Liver (tissue), 9 donors: ENCODE data around the gene FUOM. TPM values are rescaled to one million over a fixed set of nuclear protein-coding genes. Genes with fewer than 3 reads are reported as not detected.

Experiments used
- DNase-seq: peaks from one replicate; pipeline ENCODE4 v3.0.0-alpha.2; 2017; ENCODE audit warnings: low spot score
- H3K27ac ChIP-seq, 2 donors: one replicate each; pipeline ENCODE4 v1.7.0; 2013; ENCODE audit warnings: inconsistent platforms in 2 of 2, low read length in 2 of 2, control low read depth in 1 of 2, low read depth in 1 of 2, mild to moderate bottlenecking in 1 of 2
- H3K27me3 ChIP-seq, 4 donors: one replicate each; pipeline versions ENCODE4 v1.6.1 to v1.7.0; 2013; ENCODE audit warnings: low read length in 3 of 4, inconsistent platforms in 1 of 4, mild to moderate bottlenecking in 1 of 4, moderate library complexity in 1 of 4; ENCODE audit not compliant: control insufficient read depth in 4 of 4, insufficient read depth in 4 of 4
- H3K36me3 ChIP-seq, 4 donors: one replicate each; pipeline versions ENCODE4 v1.6.1 to v1.7.0; 2013; ENCODE audit warnings: low read length in 3 of 4, mild to moderate bottlenecking in 3 of 4, low read depth in 1 of 4, moderate library complexity in 1 of 4; ENCODE audit not compliant: control insufficient read depth in 4 of 4, insufficient read depth in 3 of 4
- H3K4me1 ChIP-seq, 4 donors: one replicate each; pipeline versions ENCODE4 v1.6.1 to v1.7.0; 2013; ENCODE audit warnings: low read length in 3 of 4, mild to moderate bottlenecking in 3 of 4, moderate library complexity in 1 of 4; ENCODE audit not compliant: control insufficient read depth in 4 of 4, insufficient read depth in 4 of 4
- H3K4me3 ChIP-seq, 3 donors: one replicate each; pipeline versions ENCODE4 v1.6.1 to v1.7.0; 2013; ENCODE audit warnings: low read length in 3 of 3, control low read depth in 1 of 3, low read depth in 1 of 3, mild to moderate bottlenecking in 1 of 3
- H3K9ac ChIP-seq, 2 donors: one replicate each; pipeline ENCODE4 v1.7.0; 2013; ENCODE audit warnings: low read length in 2 of 2, mild to moderate bottlenecking in 2 of 2, moderate library complexity in 2 of 2, control low read depth in 1 of 2, low read depth in 1 of 2
- H3K9me3 ChIP-seq, 4 donors: one replicate each; pipeline versions ENCODE4 v1.6.1 to v1.7.0; 2013; ENCODE audit warnings: low read length in 3 of 4; ENCODE audit not compliant: control insufficient read depth in 4 of 4
- CTCF ChIP-seq: fragments of 150-350 bp; IDR thresholded peaks from 2 replicates; pipeline ENCODE4 v1.5.1; 2017; ENCODE audit warnings: improper control_type of control experiment, low read depth, low read length; ENCODE audit not compliant: missing input control
- EGR1 ChIP-seq, 2 donors: IDR thresholded peaks; 2 replicates each; pipeline ENCODE4 v1.6.1; 2016 to 2018; ENCODE audit warnings: antibody characterized with exemption in 2 of 2, low read depth in 2 of 2
- FOXA1 ChIP-seq: IDR thresholded peaks from 2 replicates; pipeline ENCODE4 v1.6.1; 2016; ENCODE audit warnings: antibody characterized with exemption
- FOXA2 ChIP-seq: IDR thresholded peaks from 2 replicates; pipeline ENCODE4 v1.6.1; 2016; ENCODE audit warnings: antibody characterized with exemption
- GABPA ChIP-seq, 2 donors: IDR thresholded peaks in 1 of 2; conservative IDR thresholded peaks in 1 of 2; 2 replicates each; pipeline ENCODE4 v1.6.1; 2016; ENCODE audit warnings: antibody characterized with exemption in 2 of 2, mild to moderate bottlenecking in 1 of 2, moderate library complexity in 1 of 2
- HNF4A ChIP-seq, 2 donors: conservative IDR thresholded peaks; 2 replicates each; pipeline ENCODE4 v1.6.1; 2016; ENCODE audit warnings: antibody characterized with exemption in 2 of 2, mild to moderate bottlenecking in 2 of 2
- JUND ChIP-seq, 2 donors: IDR thresholded peaks; 2 replicates each; pipeline ENCODE4 v1.6.1; 2016; ENCODE audit warnings: antibody characterized with exemption in 2 of 2
- RAD21 ChIP-seq, 2 donors: IDR thresholded peaks; 2 replicates each; pipeline ENCODE4 v1.6.1; 2016; ENCODE audit warnings: antibody characterized with exemption in 2 of 2, mild to moderate bottlenecking in 2 of 2
- REST ChIP-seq: IDR thresholded peaks from 2 replicates; pipeline ENCODE4 v1.6.1; 2016; ENCODE audit warnings: antibody characterized with exemption, mild to moderate bottlenecking
- RXRA ChIP-seq, 2 donors: IDR thresholded peaks; 2 replicates each; pipeline ENCODE4 v1.6.1; 2017 to 2018; ENCODE audit warnings: antibody characterized with exemption in 2 of 2, mild to moderate bottlenecking in 1 of 2
- SP1 ChIP-seq: IDR thresholded peaks from 2 replicates; pipeline ENCODE4 v1.6.1; 2018; ENCODE audit warnings: antibody characterized with exemption, mild to moderate bottlenecking
- YY1 ChIP-seq: IDR thresholded peaks from 2 replicates; pipeline ENCODE4 v1.6.1; 2016; ENCODE audit warnings: antibody characterized with exemption, mild to moderate bottlenecking
- WGBS: extraction: QIAGEN DNeasy Blood & Tissue Kit; methylation state at CpG from one replicate; pipeline ENCODE4 v1.1.7; 2013; 5-methylcytosine and 5-hydroxymethylcytosine counted together
- polyA plus RNA-seq, 2 donors: library from polyadenylated mRNA; stranded (reverse) in 1 of 2; unstranded in 1 of 2; fragments of 200-250 nt in 1 of 2; fragments of >200 nt in 1 of 2; fragmentation: Nextera tagmentation in 1 of 2; extraction: Ambion mirVana in 1 of 2; gene quantifications; one replicate each; pipeline versions ENCODE4 v1.2.1 to v1.2.3, GENCODE V29; 2013 to 2015
- total RNA-seq, 2 donors: library from RNA; depleted of rRNA; stranded (reverse); fragments of >200 nt; gene quantifications; one replicate each; pipeline ENCODE4 v1.2.3, GENCODE V29; 2014
- TF ChIP-seq, protein P1 (sequence below): IDR thresholded peaks from 2 replicates; pipeline ENCODE4 v1.6.1; 2016; ENCODE audit warnings: antibody characterized with exemption
- TF ChIP-seq, protein P2 (sequence below): IDR thresholded peaks from 2 replicates; pipeline ENCODE4 v1.6.1; 2016; ENCODE audit warnings: antibody characterized with exemption
- donor health status: healthy.
- donor health status: healthy.
- donor health status: healthy.
- donor health status: healthy.
- donor health status: healthy.

Gene FUOM
- total and polyA plus RNA-seq, 4 donors = 24.3 to 194 (median 96.0) TPM

DNA sequence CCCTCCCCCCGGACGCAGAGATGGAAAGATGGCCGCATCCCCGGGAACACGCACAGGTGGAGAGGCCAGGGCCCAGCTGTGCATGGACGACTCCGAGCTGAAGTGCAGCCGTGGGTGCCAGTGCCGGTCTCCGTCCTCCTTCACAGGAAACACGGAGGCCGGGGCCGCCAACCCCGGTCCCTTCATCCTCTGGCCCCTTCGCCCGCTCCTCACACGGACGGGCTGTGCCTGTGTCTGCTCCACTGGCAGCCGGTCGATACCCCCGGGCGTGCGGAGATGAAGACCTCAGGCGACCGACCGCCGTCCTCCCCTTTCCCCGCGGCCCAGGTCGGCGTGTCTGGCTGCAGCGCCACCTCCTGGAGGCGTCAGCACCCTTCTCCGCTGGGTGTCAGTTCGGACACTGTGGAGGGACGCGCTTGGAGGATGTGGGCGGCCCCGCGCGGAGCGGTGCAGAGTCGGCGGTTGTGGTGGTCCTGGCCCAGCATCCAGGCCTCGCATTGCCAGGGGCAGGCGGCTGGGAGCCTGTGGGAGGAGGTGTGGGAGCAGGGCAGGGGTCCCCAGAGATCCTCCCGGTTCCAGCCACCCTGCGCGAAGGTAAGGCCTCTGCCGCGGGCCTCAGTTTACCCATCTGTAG is 39.2 kb downstream of the FUOM start:
- Histone ChIP-seq H3K27me3 (no peaks in the 10 kb centered on the region), H3K4me3 (peak overlapping the region in 1 of 3 donors; percentile 41), H3K27ac (no peak overlapping the region), H3K9me3 (no peaks in the 10 kb centered on the region), H3K36me3 (no peaks in the 10 kb centered on the region), H3K9ac (no peak overlapping the region), H3K4me1 (peaks cover 0 to 7% (median 5%) of the 10 kb centered on the region in 4 donors)
- 9% methylated on average over 51 of the region's 51 CpGs for WGBS
- peak; percentile 66 for DNase-seq
- peak; percentile 45 for TF ChIP-seq CTCF
- no peak for TF ChIP-seq SP1
- TF ChIP-seq RAD21 (IDR thresholded peaks at IDR 0.05) = peak; percentile 45 to 72

GRCh38 chr10:133316732-133317131 is 41.1 kb downstream of the FUOM start:
- WGBS = 89% methylated on average over 7 of the region's 7 CpGs
- Histone ChIP-seq H3K4me3 (no peak overlapping the region), H3K9ac (no peak overlapping the region), H3K27me3 (no peaks in the 10 kb centered on the region), H3K9me3 (no peaks in the 10 kb centered on the region), H3K27ac (no peak overlapping the region), H3K4me1 (peaks cover 0 to 7% (median 5%) of the 10 kb centered on the region in 4 donors), H3K36me3 (peaks cover 0 to 12% (median 9%) of the 10 kb centered on the region in 4 donors)
- DNase-seq = no peak
- TF ChIP-seq RXRA (IDR thresholded peaks at IDR 0.05) (no peak), GABPA (IDR thresholded peaks at IDR 0.05 in 1 of 2, conservative IDR thresholded peaks at IDR 0.05 in 1 of 2) (no peak), YY1 (no peak), EGR1 (IDR thresholded peaks at IDR 0.05; ENCODE audit: low read depth in 2 of 2) (no peak), CTCF (no peak), HNF4A (conservative IDR thresholded peaks at IDR 0.05) (no peak), RAD21 (IDR thresholded peaks at IDR 0.05) (no peak), SP1 (no peak), FOXA1 (no peak), FOXA2 (no peak), REST (no peak), JUND (IDR thresholded peaks at IDR 0.05) (no peak)
- TF ChIP-seq, protein P1, sequence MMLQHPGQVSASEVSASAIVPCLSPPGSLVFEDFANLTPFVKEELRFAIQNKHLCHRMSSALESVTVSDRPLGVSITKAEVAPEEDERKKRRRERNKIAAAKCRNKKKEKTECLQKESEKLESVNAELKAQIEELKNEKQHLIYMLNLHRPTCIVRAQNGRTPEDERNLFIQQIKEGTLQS = no peak
- TF ChIP-seq, protein P2, sequence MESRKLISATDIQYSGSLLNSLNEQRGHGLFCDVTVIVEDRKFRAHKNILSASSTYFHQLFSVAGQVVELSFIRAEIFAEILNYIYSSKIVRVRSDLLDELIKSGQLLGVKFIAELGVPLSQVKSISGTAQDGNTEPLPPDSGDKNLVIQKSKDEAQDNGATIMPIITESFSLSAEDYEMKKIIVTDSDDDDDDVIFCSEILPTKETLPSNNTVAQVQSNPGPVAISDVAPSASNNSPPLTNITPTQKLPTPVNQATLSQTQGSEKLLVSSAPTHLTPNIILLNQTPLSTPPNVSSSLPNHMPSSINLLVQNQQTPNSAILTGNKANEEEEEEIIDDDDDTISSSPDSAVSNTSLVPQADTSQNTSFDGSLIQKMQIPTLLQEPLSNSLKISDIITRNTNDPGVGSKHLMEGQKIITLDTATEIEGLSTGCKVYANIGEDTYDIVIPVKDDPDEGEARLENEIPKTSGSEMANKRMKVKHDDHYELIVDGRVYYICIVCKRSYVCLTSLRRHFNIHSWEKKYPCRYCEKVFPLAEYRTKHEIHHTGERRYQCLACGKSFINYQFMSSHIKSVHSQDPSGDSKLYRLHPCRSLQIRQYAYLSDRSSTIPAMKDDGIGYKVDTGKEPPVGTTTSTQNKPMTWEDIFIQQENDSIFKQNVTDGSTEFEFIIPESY = no peak
